ENCODE measurements around the gene DNASE1L3.
A peak's percentile ranks its signal among the peaks of the same experiment; 100 is the strongest.

The DNASE1L3 gene

DNA sequence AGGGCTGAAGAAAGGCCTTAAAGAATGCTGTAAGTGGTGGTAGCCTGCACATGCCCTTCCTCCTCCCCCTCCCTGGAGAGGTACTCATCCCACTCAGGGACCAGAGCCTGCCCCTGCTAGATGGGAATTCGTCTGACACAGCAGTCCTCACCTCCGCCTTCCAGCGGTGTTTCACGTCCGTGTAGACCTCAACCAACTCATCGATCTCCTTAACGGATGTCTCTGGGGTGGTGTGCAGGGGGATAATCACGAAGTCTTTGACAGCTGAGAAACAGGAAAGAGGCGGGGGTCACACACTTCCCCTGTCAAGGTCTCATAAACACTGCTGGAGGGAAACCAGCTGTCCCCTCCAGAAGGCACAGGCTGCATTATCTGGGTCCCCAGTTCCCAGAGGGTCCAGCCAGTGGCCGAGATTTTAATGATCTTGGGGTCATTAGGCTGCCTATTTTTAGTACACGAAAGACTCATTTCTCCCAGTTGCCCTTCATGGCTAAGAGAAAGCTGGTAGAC, 9.9 kb downstream of the DNASE1L3 start:
- Mint-ChIP-seq H3K27ac (no peak overlapping the region), H3K36me3 (no peaks in the 10 kb centered on the region), H3K9me3 (no peaks in the 10 kb centered on the region), H3K27me3 (peaks cover 43% of the 10 kb centered on the region), H3K4me3 (no peak overlapping the region), H3K4me1 (peaks cover 9% of the 10 kb centered on the region)
- CTCF ChIA-PET = interaction anchor here (2.4 kb wide), 1 partner anchor 17 kb away, joined by 14 read pairs; no protein-coding TSS in a partner anchor
- no peak for DNase-seq

DNA sequence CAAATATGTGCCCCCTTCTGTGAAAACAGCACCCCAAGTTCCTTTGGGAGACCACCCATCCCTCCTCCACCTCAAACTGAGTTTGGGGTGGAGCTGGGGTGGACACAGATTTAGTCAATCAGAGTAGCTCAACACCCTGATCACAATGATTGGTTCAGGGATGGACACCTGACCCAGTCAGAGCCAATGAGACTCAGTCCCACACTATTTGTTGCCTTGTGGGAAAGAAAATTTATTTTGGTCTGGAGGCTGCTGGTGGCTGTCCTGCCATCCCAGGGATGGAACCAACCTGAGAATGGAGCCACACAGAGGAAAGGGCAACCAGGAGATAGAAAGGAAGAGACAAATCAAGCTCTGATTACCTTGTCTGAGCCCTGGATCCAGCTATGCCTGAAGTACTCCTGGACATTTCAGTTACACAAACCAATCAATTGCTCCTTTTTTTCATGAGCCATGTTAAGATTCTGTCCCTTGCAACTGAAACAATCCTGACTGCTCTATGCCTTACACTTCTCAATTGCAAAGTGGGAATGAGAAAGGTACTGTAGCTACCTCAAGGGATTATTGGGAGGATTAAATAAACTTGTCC, 10.6 kb downstream of the DNASE1L3 start:
- no peak overlapping the region for H3K27ac Mint-ChIP-seq
- H3K4me1 Mint-ChIP-seq = peaks cover 9% of the 10 kb centered on the region
- no peaks in the 10 kb centered on the region for H3K36me3 Mint-ChIP-seq
- CTCF ChIA-PET = interaction anchor here (1.7 to 2.4 kb wide), 2 partner anchors 17 to 22 kb away, joined by 3 to 14 read pairs; no protein-coding TSS in a partner anchor
- no peak for DNase-seq
- no peak overlapping the region for H3K4me3 Mint-ChIP-seq
- peaks cover 43% of the 10 kb centered on the region for H3K27me3 Mint-ChIP-seq
- no peaks in the 10 kb centered on the region for H3K9me3 Mint-ChIP-seq

DNA sequence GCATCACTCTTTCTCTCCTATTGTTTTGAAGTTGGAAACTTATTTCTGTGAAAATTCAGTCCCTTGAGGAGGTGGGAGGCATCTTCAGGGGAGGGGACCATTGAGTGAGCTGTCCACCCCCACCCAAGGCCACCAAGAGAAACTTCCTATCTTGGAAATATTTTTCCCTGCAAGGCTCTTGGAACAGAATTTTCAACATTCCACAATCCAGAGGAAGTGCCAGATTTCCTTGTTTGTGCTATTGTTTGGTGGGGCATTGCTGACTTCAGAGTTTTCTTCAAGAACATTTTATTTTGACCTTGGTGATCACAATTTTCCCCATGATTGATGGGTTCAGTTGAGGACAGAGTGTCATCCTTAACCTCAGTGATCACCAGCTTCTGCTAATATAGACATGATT, 12.0 kb downstream of the DNASE1L3 start:
- no peaks in the 10 kb centered on the region for H3K9me3 Mint-ChIP-seq
- H3K4me3 Mint-ChIP-seq = no peak overlapping the region
- DNase-seq = no peak
- H3K36me3 Mint-ChIP-seq = no peaks in the 10 kb centered on the region
- CTCF ChIA-PET = interaction anchor here (1.7 kb wide), 1 partner anchor 20 kb away, joined by 3 read pairs; no protein-coding TSS in a partner anchor
- peaks cover 9% of the 10 kb centered on the region for H3K4me1 Mint-ChIP-seq
- H3K27ac Mint-ChIP-seq = no peak overlapping the region
- H3K27me3 Mint-ChIP-seq = peaks cover 35% of the 10 kb centered on the region

DNA sequence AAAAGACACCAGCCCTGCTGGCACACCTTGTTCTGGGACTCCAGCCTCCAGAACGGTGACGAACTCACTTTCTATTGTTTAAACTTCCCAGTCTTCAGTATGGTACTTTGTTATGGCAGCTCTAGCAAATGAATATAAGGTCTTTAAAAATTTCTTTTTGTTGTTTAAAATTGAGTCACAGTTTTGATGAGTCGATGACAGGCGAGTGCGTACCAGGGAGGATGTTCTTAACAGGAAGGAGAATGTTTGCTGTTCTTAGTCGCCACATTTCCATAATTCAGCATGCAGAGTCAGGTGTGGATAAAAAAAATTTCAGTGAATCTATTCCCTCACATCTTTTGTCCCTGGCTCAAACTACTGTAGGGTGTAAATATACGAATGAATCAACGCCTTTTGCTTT, 12.4 kb downstream of the DNASE1L3 start:
- CTCF ChIA-PET = interaction anchor here (2.0 kb wide), 1 partner anchor 10 kb away, joined by 6 read pairs; no protein-coding TSS in a partner anchor
- H3K27ac Mint-ChIP-seq = no peak overlapping the region
- peaks cover 30% of the 10 kb centered on the region for H3K27me3 Mint-ChIP-seq
- H3K36me3 Mint-ChIP-seq = no peaks in the 10 kb centered on the region
- peak; percentile 7 for DNase-seq
- peaks cover 9% of the 10 kb centered on the region for H3K4me1 Mint-ChIP-seq
- no peaks in the 10 kb centered on the region for H3K9me3 Mint-ChIP-seq
- no peak overlapping the region for H3K4me3 Mint-ChIP-seq

DNA sequence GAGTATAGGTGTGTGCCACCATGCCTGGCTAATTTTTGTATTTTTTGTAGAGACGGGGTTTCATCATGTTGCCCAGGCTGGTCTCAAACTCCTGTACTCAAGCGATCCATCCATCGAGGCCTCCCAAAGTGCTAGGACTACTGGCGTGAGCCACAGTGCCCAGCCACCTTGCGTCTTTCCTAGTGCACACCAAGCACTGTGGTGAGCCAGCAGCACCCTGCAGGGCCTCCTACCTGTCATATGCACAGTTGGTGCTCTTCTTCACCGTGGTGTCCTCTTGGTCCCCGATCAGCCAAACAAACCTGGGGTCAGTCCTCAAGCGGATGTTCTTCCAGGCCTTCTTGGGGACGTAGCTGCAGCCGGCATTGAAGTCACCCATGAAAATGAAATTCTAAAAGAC, 13.2 kb downstream of the DNASE1L3 start:
- H3K4me3 Mint-ChIP-seq = no peak overlapping the region
- H3K4me1 Mint-ChIP-seq = peaks cover 9% of the 10 kb centered on the region
- H3K27me3 Mint-ChIP-seq = peaks cover 23% of the 10 kb centered on the region
- no peaks in the 10 kb centered on the region for H3K9me3 Mint-ChIP-seq
- no peak for DNase-seq
- CTCF ChIA-PET = interaction anchor here (0.7 to 2.0 kb wide), 3 partner anchors 9 to 20 kb away, joined by 3 to 6 read pairs (median 4); no protein-coding TSS in a partner anchor
- no peak overlapping the region for H3K27ac Mint-ChIP-seq
- H3K36me3 Mint-ChIP-seq = no peaks in the 10 kb centered on the region

DNA sequence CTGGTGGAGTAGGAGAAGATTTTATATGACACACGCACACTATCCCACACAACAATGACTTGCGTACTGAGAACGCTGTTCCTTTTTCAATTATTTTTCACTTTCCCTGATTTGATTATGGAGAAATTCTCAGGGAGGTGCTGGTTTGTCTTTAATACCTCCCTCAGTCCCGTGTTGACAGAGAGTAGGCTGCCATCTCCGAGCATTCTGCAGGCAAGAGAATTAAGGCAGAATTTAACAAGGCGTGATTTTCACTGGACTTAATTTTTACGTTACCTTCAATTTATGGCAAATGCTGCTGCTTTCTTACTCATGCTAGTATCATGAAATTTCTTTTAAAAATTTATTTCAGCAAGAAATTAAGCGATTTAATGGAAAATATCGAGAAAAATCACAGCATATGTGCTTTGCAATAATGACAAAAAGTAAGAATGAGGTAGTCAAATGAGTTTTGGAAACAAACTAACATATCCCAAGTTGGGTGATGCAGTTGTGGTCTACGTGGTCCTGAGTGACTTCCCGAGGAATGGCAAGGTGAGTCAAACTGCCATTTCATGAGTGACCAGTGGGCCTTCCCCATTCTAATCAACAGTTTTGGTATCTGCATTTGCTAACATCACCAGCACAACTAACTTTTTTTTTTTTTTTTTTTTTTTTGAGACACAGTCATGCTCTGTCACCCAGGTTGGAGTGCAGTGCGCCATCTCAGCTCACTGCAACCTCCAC, 16.9 kb downstream of the DNASE1L3 start:
- Mint-ChIP-seq H3K36me3 (no peaks in the 10 kb centered on the region), H3K27me3 (no peaks in the 10 kb centered on the region), H3K4me1 (no peaks in the 10 kb centered on the region), H3K9me3 (no peaks in the 10 kb centered on the region), H3K27ac (no peak overlapping the region), H3K4me3 (no peak overlapping the region)
- DNase-seq = no peak
- CTCF ChIA-PET = no interaction called here

DNA sequence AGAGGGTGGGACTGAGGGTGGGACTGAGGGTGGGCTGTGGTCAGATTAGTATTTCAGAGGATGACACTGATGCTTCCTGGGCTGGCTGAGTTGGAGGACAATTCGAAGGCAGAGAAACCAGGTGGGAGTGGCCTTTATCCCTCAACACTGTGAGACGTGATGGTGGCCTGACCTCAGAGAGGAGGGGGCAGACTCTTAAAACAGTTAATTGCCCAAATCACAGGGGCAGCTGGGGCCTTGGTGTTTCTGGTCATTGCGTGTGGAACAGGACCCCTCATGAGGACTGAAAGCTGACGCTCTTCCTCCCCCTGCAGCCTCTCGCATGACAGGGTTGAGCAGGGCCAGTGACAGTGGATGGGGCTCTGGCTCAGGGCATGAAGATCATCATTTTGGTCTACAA, 18.7 kb downstream of the DNASE1L3 start:
- CTCF ChIA-PET = interaction anchor here (5.6 kb wide), 1 partner anchor 26 kb away, joined by 65 read pairs; no protein-coding TSS in a partner anchor
- Mint-ChIP-seq H3K27me3 (peaks cover 5% of the 10 kb centered on the region), H3K4me3 (no peak overlapping the region), H3K9me3 (no peaks in the 10 kb centered on the region), H3K36me3 (no peaks in the 10 kb centered on the region), H3K27ac (no peak overlapping the region), H3K4me1 (peaks cover 4% of the 10 kb centered on the region)
- no peak for DNase-seq

DNA sequence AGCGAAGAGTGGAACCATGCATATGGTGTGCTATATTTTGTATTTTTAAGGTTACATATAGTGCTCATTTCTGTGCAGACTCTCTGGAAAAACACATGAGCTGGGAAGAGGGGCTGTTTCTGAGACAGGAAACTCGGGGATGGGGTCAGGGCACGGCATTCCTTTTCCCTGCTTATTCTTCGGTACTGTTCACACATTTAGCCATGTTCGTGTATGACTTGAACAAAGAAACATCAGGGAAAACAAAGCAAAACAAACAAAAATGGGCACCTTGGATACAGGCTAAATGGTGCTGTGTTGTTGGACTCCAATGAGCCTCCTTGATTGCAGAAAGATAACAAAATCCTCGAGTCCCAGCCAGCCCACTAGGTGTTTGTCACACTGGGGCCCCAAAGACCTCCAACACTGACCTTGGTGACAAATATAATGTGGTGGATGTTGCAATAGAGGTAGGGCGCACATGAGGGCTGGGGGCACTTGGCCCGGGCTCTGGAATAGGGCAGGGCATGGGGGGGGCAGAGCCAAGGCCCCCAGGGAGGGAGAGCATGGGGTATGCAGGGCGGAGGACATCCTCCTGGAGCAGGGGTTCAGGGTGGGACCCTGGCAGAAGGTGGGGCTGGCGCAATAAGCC, 19.3 kb downstream of the DNASE1L3 start:
- H3K9me3 Mint-ChIP-seq = no peaks in the 10 kb centered on the region
- no peak for DNase-seq
- no peaks in the 10 kb centered on the region for H3K36me3 Mint-ChIP-seq
- peaks cover 5% of the 10 kb centered on the region for H3K27me3 Mint-ChIP-seq
- H3K27ac Mint-ChIP-seq = no peak overlapping the region
- CTCF ChIA-PET = interaction anchor here (4.1 to 5.6 kb wide), 2 partner anchors 23 to 27 kb away, joined by 22 to 65 read pairs; no protein-coding TSS in a partner anchor
- H3K4me3 Mint-ChIP-seq = no peak overlapping the region
- H3K4me1 Mint-ChIP-seq = peaks cover 4% of the 10 kb centered on the region

DNA sequence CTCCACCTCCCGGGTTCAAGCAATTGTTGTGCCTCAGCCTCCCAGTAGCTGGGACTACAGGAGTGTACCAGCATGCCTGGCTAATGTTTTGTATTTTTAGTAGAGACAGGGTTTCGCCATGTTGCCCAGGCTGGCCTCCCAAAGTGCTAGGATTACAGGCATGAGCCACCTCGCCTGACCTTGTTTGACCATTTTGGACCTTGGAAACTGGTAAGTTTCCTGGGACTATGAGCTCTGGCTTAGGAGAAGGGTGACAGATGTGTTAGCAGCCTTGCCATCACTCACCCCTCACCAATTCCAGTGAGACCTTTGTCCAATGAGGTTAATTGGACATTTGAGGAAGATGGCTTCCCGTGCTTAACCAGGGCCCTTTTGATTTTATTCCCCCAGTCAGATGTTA, 19.9 kb downstream of the DNASE1L3 start:
- H3K4me3 Mint-ChIP-seq = no peak overlapping the region
- peaks cover 4% of the 10 kb centered on the region for H3K4me1 Mint-ChIP-seq
- no peak for DNase-seq
- no peak overlapping the region for H3K27ac Mint-ChIP-seq
- CTCF ChIA-PET = interaction anchor here (0.6 to 5.6 kb wide), 6 partner anchors 12 to 804 kb away, joined by 3 to 65 read pairs (median 18); partner anchors contain the start of genes HTD2 and RPP14
- H3K36me3 Mint-ChIP-seq = no peaks in the 10 kb centered on the region
- no peaks in the 10 kb centered on the region for H3K9me3 Mint-ChIP-seq
- H3K27me3 Mint-ChIP-seq = peaks cover 5% of the 10 kb centered on the region

DNA sequence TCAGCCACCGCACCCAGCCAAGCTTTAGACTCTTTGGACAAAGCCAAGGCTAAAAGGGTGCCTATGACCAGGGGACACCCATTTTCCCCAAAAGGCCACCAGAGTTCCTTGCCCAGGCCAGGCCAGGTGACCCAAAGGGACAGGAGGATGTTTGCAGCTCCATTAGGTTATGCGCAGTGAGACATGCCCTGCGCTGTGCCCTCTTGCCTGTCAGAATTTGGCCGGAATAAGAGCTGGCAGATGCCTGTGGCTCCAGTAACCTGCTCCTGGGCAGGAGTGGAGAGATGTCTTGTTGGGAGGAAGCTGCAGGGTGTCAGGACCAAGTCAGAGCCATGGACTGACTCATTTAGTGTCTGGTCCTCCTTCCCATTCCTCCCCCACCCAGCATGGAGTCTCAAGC, 20.5 kb downstream of the DNASE1L3 start:
- Mint-ChIP-seq H3K4me3 (no peak overlapping the region), H3K9me3 (no peaks in the 10 kb centered on the region), H3K4me1 (peaks cover 4% of the 10 kb centered on the region), H3K36me3 (no peaks in the 10 kb centered on the region), H3K27me3 (peaks cover 5% of the 10 kb centered on the region), H3K27ac (no peak overlapping the region)
- CTCF ChIA-PET = interaction anchor here (0.6 to 5.6 kb wide), 9 partner anchors 13 to 905 kb away, joined by 3 to 65 read pairs (median 15); partner anchors contain the start of genes HTD2 and RPP14
- no peak for DNase-seq

DNA sequence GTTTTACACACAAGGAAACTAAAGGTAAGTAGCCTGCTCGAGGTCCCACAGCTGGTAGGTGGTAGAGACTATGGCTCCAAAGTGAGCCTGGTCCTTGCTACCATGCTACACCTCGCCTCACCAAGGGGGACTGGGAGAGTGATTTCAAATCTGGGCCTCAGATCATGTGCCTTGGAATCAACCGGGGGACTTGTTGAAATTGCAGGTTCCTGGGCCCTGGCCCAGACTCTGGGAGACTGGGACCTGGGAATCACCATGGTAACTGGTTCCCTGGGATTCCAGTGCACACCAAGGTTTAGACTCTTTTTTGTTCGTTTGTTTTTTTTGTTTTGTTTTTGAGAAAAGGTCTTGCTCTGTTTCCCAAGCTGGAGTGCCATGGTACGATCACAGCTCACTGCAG, 21.1 kb downstream of the DNASE1L3 start:
- H3K36me3 Mint-ChIP-seq = no peaks in the 10 kb centered on the region
- CTCF ChIA-PET = interaction anchor here (0.6 to 5.6 kb wide), 10 partner anchors 10 to 905 kb away, joined by 3 to 65 read pairs (median 10); partner anchors contain the start of genes HTD2 and RPP14
- H3K4me3 Mint-ChIP-seq = no peak overlapping the region
- H3K27me3 Mint-ChIP-seq = peaks cover 5% of the 10 kb centered on the region
- peaks cover 4% of the 10 kb centered on the region for H3K4me1 Mint-ChIP-seq
- H3K27ac Mint-ChIP-seq = no peak overlapping the region
- no peak for DNase-seq
- H3K9me3 Mint-ChIP-seq = no peaks in the 10 kb centered on the region

DNA sequence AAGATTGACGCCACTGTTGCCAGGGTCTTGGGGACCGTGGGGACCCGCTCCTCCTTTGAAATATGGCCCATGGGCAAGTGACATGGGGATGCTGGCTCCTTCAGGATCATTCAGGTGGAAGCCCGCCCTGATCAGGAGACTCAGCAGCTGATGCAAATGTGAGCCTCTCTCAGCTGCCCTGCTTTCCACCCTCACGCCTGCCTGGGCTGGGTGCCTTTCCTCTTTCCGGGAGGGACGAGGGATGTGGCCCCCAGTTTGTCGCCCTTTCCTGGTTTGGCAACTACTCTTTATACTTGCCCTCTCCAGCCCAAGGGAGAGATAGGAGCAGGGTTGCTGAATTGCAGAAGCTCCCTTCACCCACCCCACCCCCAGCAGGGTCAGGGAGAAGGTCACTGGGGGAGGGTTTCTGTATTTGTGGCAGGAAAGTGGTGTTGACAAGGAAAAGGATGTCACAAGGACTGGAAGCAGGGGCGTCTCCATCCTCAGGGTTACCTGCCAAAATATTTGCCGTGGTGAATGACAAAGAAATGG, 21.8 kb downstream of the DNASE1L3 start:
- H3K4me3 Mint-ChIP-seq = no peak overlapping the region
- peaks cover 5% of the 10 kb centered on the region for H3K27me3 Mint-ChIP-seq
- no peaks in the 10 kb centered on the region for H3K9me3 Mint-ChIP-seq
- DNase-seq = no peak
- CTCF ChIA-PET = interaction anchor here (0.8 to 5.6 kb wide), 15 partner anchors 8 to 441 kb away, joined by 3 to 65 read pairs (median 6); partner anchors contain the start of genes FLNB, HTD2 and RPP14
- no peak overlapping the region for H3K27ac Mint-ChIP-seq
- H3K36me3 Mint-ChIP-seq = no peaks in the 10 kb centered on the region
- peaks cover 4% of the 10 kb centered on the region for H3K4me1 Mint-ChIP-seq

DNA sequence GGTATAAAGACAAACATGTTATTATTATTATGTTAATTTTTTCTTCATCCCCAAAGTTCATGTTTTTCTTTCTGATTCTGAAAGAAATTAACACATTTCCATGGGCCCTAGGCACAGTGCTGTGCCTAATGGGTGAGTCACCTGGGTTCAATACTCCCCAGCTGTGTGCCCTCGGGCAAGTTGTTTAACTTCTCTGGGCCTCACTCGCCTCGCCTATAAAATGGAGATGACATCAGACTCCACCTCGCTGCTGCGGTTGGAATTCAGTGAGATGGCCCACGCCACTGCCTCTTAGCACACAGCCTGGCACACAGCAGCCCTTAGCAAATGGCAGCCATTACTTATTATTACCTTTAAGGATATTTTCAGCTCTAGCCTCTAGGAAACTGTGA, 22.6 kb downstream of the DNASE1L3 start:
- Mint-ChIP-seq H3K36me3 (no peaks in the 10 kb centered on the region), H3K9me3 (no peaks in the 10 kb centered on the region), H3K27me3 (peaks cover 9% of the 10 kb centered on the region), H3K27ac (no peak overlapping the region), H3K4me3 (no peak overlapping the region), H3K4me1 (peaks cover 4% of the 10 kb centered on the region)
- CTCF ChIA-PET = interaction anchor here (0.6 to 5.6 kb wide), 20 partner anchors 9 to 442 kb away, joined by 3 to 65 read pairs (median 5); partner anchors contain the start of genes FLNB, HTD2 and RPP14
- no peak for DNase-seq

DNA sequence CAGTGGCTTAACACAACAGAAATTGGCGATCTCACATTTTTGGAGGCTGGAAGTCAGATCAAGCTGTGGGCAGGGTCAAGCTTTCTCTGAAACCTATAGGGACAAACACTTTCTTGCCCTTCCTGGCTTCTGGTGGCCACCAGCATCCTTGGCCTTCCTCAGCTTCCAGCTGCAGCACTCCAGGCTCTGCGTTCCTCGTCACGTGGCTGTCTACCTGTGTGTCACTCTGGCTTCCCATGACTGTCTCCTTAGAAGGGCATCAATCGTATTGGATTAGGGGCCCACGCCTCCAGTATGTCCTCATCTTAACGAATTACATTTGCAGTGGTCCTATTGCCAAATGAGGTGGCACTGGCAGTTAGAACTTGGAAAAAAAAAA, 25.8 kb downstream of the DNASE1L3 start:
- Mint-ChIP-seq H3K36me3 (no peaks in the 10 kb centered on the region), H3K27ac (no peak overlapping the region), H3K27me3 (peaks cover 28% of the 10 kb centered on the region), H3K4me1 (peaks cover 4% of the 10 kb centered on the region), H3K9me3 (no peaks in the 10 kb centered on the region), H3K4me3 (no peak overlapping the region)
- no peak for DNase-seq
- CTCF ChIA-PET = interaction anchor here (1.1 to 3.9 kb wide), 6 partner anchors 11 to 117 kb away, joined by 3 to 26 read pairs (median 4); no protein-coding TSS in a partner anchor

Measured in activated naive CD4-positive, alpha-beta T cell treated with anti-CD3 and anti-CD28 coated beads, Interleukin-2, amount 10 ng/mL, durations not matched to agents 7 days and 5 days (primary cell).